ENCODE measurements around the gene RASL11A. TPM values are rescaled to one million over a fixed set of nuclear protein-coding genes. Genes with fewer than 3 reads are reported as not detected.

Gene RASL11A
- total RNA-seq, 4 donors from 2014 or later = 18.9 to 36.1 (median 28.6) TPM

GRCh38 chr13:27258637-27259386, 11.8 kb upstream of the RASL11A start:
- H3K36me3 ChIP-seq = no peaks in the 10 kb centered on the region
- no peaks in the 10 kb centered on the region for H3K9me3 ChIP-seq
- DNase-seq = no peak
- no peaks in the 10 kb centered on the region for H3K4me1 ChIP-seq
- TF ChIP-seq CTCF (IDR thresholded peaks at IDR 0.05) (no peak), POLR2A (IDR thresholded peaks at IDR 0.05) (no peak)
- H3K4me3 ChIP-seq = no peak overlapping the region
- no peak overlapping the region for H3K27ac ChIP-seq
- H3K27me3 ChIP-seq = no peaks in the 10 kb centered on the region
- intact Hi-C loops (cut with DNase I; ENCODE audit: low total_unique reads) = no loop called here

GRCh38 chr13:27259831-27260230, 10.8 kb upstream of the RASL11A start:
- no peak for TF ChIP-seq CTCF (IDR thresholded peaks at IDR 0.05)
- TF ChIP-seq POLR2A (IDR thresholded peaks at IDR 0.05) = no peak
- H3K4me1 ChIP-seq = no peaks in the 10 kb centered on the region
- intact Hi-C loops (cut with DNase I; ENCODE audit: low total_unique reads) = no loop called here
- no peaks in the 10 kb centered on the region for H3K36me3 ChIP-seq
- H3K9me3 ChIP-seq = no peaks in the 10 kb centered on the region
- H3K4me3 ChIP-seq = no peak overlapping the region
- DNase-seq = no peak
- no peaks in the 10 kb centered on the region for H3K27me3 ChIP-seq
- no peak overlapping the region for H3K27ac ChIP-seq

- TF ChIP-seq CTCF (IDR thresholded peaks at IDR 0.05) (no peak), POLR2A (IDR thresholded peaks at IDR 0.05) (no peak)
Observed at GRCh38 chr13:27261396-27261795, 9.2 kb upstream of the RASL11A start.

GRCh38 chr13:27263438-27263837, 7.2 kb upstream of the RASL11A start:
- H3K4me3 ChIP-seq = no peak overlapping the region
- H3K27me3 ChIP-seq = no peaks in the 10 kb centered on the region
- TF ChIP-seq POLR2A (IDR thresholded peaks at IDR 0.05) (no peak), CTCF (IDR thresholded peaks at IDR 0.05) (no peak)
- no peaks in the 10 kb centered on the region for H3K4me1 ChIP-seq
- H3K27ac ChIP-seq = no peak overlapping the region
- no peaks in the 10 kb centered on the region for H3K9me3 ChIP-seq
- intact Hi-C loops (cut with DNase I; ENCODE audit: low total_unique reads) = no loop called here
- H3K36me3 ChIP-seq = no peaks in the 10 kb centered on the region
- DNase-seq = no peak

More at GRCh38 chr13:27261396-27261795, 9.2 kb upstream of the RASL11A start:
- DNase-seq = no peak
- Histone ChIP-seq H3K36me3 (no peaks in the 10 kb centered on the region), H3K27ac (no peak overlapping the region), H3K4me3 (no peak overlapping the region), H3K9me3 (no peaks in the 10 kb centered on the region), H3K27me3 (no peaks in the 10 kb centered on the region), H3K4me1 (no peaks in the 10 kb centered on the region)
- intact Hi-C loops (cut with DNase I; ENCODE audit: low total_unique reads) = no loop called here

GRCh38 chr13:27264181-27264580, 6.4 kb upstream of the RASL11A start:
- H3K27me3 ChIP-seq = no peaks in the 10 kb centered on the region
- no peaks in the 10 kb centered on the region for H3K9me3 ChIP-seq
- H3K27ac ChIP-seq = no peak overlapping the region
- no peak overlapping the region for H3K4me3 ChIP-seq
- no peak for TF ChIP-seq POLR2A (IDR thresholded peaks at IDR 0.05)
- TF ChIP-seq CTCF (IDR thresholded peaks at IDR 0.05) = no peak
- no peaks in the 10 kb centered on the region for H3K4me1 ChIP-seq
- DNase-seq = no peak
- intact Hi-C loops (cut with DNase I; ENCODE audit: low total_unique reads) = no loop called here
- no peaks in the 10 kb centered on the region for H3K36me3 ChIP-seq
